Prostate gland (tissue), 2 donors: ENCODE data around the gene MS4A15. TPM values are rescaled to one million over a fixed set of nuclear protein-coding genes. Genes with fewer than 3 reads are reported as not detected.

ENCODE experiments used
- DNase-seq: peaks from one replicate; pipeline ENCODE4 v3.0.0-alpha.2; 2019; ENCODE audit warnings: low spot score
- H3K27ac ChIP-seq, 2 donors: fragments of 200-600 bp; sonication (generic); 2 replicates each; pipeline ENCODE4 v1.5.1; 2017 to 2019
- H3K27me3 ChIP-seq: fragments of 200-600 bp; sonication (generic); replicated peaks from 2 replicates; pipeline ENCODE4 v1.5.1; 2019; ENCODE audit not compliant: insufficient read depth
- H3K36me3 ChIP-seq, 2 donors: fragments of 200-600 bp; sonication (generic); 1 replicate in 1 of 2; 2 replicates in 1 of 2; pipeline versions ENCODE4 v1.5.1 to v1.8.1; 2017 to 2019
- H3K4me1 ChIP-seq: fragments of 200-600 bp; sonication (generic); replicated peaks from 2 replicates; pipeline ENCODE4 v1.5.1; 2019
- H3K4me3 ChIP-seq, 2 donors: fragments of 200-600 bp; sonication (generic); 2 replicates each; pipeline ENCODE4 v1.5.1; 2017 to 2019
- H3K9me3 ChIP-seq: fragments of 200-600 bp; sonication (generic); 2 replicates; pipeline ENCODE4 v1.5.1; 2017
- POLR2A ChIP-seq: fragments of 450-650 bp; IDR thresholded peaks from one replicate; pipeline ENCODE4 v1.6.1; 2016; ENCODE audit warnings: antibody characterized with exemption, mild to moderate bottlenecking
- POLR2AphosphoS5 ChIP-seq: sonication (generic); formaldehyde crosslinking; IDR thresholded peaks from one replicate; pipeline ENCODE4 v1.6.1; 2017; ENCODE audit warnings: antibody characterized with exemption
- WGBS: methylation state at CpG from one replicate; pipeline ENCODE4 v1.1.5; 2018; 5-methylcytosine and 5-hydroxymethylcytosine counted together
- intact Hi-C: fragments of 100-400 bp; cut with DNase I; formaldehyde crosslinking; loops from one replicate; pipeline ENCODE4 v1.14.2; 2022
- total RNA-seq, 2 donors: library from RNA; depleted of rRNA; stranded (reverse); fragments of >200 nt; gene quantifications; one replicate each; pipeline ENCODE4 v1.1.0, GENCODE V29; 2016
- TF ChIP-seq, protein P1 (sequence below), 4 experiments: fragments of 200-600 bp in 2 of 4; fragments of 450-650 bp in 2 of 4; sonication (generic) in 2 of 4; IDR thresholded peaks; 1 replicate in 3 of 4; 2 replicates in 1 of 4; pipeline ENCODE4 v1.5.1; 2016 to 2019; ENCODE audit warnings: antibody characterized with exemption in 4 of 4, mild to moderate bottlenecking in 2 of 4, moderate library complexity in 2 of 4

MS4A15 gene
- total RNA-seq, 2 donors from 2014 or later = not detected

- no peak overlapping the region for H3K27ac ChIP-seq
- no peaks in the 10 kb centered on the region for H3K27me3 ChIP-seq
- no peak for DNase-seq
- intact Hi-C loops = no loop called here
- WGBS = 87% methylated on average over 3 of the region's 3 CpGs
- no peak overlapping the region for H3K4me3 ChIP-seq
- TF ChIP-seq POLR2A (no peak), POLR2AphosphoS5 (no peak)
- TF ChIP-seq, protein P1, sequence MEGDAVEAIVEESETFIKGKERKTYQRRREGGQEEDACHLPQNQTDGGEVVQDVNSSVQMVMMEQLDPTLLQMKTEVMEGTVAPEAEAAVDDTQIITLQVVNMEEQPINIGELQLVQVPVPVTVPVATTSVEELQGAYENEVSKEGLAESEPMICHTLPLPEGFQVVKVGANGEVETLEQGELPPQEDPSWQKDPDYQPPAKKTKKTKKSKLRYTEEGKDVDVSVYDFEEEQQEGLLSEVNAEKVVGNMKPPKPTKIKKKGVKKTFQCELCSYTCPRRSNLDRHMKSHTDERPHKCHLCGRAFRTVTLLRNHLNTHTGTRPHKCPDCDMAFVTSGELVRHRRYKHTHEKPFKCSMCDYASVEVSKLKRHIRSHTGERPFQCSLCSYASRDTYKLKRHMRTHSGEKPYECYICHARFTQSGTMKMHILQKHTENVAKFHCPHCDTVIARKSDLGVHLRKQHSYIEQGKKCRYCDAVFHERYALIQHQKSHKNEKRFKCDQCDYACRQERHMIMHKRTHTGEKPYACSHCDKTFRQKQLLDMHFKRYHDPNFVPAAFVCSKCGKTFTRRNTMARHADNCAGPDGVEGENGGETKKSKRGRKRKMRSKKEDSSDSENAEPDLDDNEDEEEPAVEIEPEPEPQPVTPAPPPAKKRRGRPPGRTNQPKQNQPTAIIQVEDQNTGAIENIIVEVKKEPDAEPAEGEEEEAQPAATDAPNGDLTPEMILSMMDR (IDR thresholded peaks at IDR 0.05) = no peak
- H3K4me1 ChIP-seq = no peaks in the 10 kb centered on the region
- H3K9me3 ChIP-seq = no peaks in the 10 kb centered on the region
- H3K36me3 ChIP-seq = no peaks in the 10 kb centered on the region
These were observed 15.2 kb upstream of the MS4A15 start for GRCh38 chr11:60741421-60741820.

DNA sequence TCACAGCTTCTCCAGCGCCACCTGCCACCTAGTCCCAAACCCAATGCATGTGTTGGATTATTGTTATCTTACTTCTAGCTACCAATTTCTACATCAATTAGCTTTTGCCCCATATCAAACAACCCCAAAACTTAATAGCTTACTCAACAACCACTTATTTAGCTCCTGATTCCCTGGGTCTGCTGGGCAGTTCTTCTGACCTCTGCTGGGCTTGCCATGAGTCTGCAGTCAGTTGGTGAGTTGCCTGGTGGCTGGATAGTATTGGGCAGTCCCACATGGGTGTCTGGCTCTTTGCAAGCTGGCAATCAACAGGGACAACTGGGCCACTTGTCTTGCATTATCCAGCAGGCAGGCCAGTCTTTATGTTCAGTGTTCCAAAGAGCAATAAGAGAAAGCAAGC is 13.6 kb upstream of the MS4A15 start:
- Histone ChIP-seq H3K36me3 (no peaks in the 10 kb centered on the region), H3K9me3 (no peaks in the 10 kb centered on the region), H3K27ac (no peak overlapping the region), H3K4me1 (no peaks in the 10 kb centered on the region), H3K4me3 (no peak overlapping the region), H3K27me3 (no peaks in the 10 kb centered on the region)
- intact Hi-C loops = no loop called here
- TF ChIP-seq, protein P1 (IDR thresholded peaks at IDR 0.05) = no peak
- no peak for TF ChIP-seq POLR2A
- 87% methylated on average over 1 of the region's 1 CpG for WGBS
- no peak for DNase-seq

DNA sequence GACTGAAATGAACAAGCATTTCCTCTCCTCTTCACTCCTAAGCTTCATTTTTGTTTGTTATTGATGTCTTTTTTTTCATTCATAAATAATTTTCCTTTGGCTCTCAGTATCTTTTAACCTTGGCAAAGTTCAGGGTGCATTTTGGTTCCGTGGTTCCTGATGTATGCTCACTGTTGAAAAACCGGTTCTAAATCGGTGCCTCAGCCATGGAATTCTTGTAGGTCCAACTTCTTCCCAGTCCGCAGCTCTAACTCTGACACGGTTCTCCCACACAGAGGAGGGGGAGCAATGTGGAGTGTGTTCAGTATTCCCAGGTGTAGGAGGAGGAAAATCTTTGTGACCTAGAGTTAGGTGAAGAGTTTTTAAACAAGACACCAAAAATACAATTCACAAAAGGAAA is 12.6 kb upstream of the MS4A15 start:
- Histone ChIP-seq H3K4me3 (no peak overlapping the region), H3K27ac (no peak overlapping the region), H3K4me1 (no peaks in the 10 kb centered on the region), H3K27me3 (no peaks in the 10 kb centered on the region), H3K9me3 (no peaks in the 10 kb centered on the region), H3K36me3 (no peaks in the 10 kb centered on the region)
- intact Hi-C loops = no loop called here
- 81% methylated on average over 5 of the region's 5 CpGs for WGBS
- no peak for DNase-seq
- TF ChIP-seq POLR2A = no peak
- no peak for TF ChIP-seq POLR2AphosphoS5
- TF ChIP-seq, protein P1 (IDR thresholded peaks at IDR 0.05) = no peak

GRCh38 chr11:60747359-60747873 is 9.3 kb upstream of the MS4A15 start:
- DNase-seq = no peak
- no peaks in the 10 kb centered on the region for H3K27me3 ChIP-seq
- no peak overlapping the region for H3K27ac ChIP-seq
- no peaks in the 10 kb centered on the region for H3K36me3 ChIP-seq
- H3K4me1 ChIP-seq = no peaks in the 10 kb centered on the region
- H3K4me3 ChIP-seq = no peak overlapping the region
- 97% methylated on average over 14 of the region's 14 CpGs for WGBS
- no peak for TF ChIP-seq POLR2A
- TF ChIP-seq POLR2AphosphoS5 = no peak
- TF ChIP-seq, protein P1 (IDR thresholded peaks at IDR 0.05) = no peak
- no peaks in the 10 kb centered on the region for H3K9me3 ChIP-seq
- intact Hi-C loops = no loop called here

DNA sequence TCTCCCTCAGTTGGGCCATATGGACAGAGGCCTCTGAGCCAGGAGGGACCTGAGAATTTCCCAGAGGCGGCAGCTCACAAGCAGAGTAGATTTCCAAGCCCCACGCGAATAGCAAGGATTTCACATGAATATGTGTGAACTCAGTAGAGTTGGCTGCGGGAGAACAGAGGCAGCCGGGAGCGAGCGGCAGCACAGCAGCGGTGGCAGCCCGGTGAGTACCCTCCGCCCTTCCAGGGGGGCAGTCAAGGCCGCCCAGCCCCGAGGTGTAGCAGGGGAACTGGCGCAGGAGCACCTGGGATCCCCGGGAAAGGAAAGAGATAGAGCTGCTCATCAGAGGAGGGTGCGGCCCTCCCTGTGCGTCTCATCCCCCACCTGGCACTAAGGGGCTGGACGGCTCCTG is 8.4 kb upstream of the MS4A15 start:
- no peaks in the 10 kb centered on the region for H3K9me3 ChIP-seq
- H3K27ac ChIP-seq = no peak overlapping the region
- no peak for DNase-seq
- no peaks in the 10 kb centered on the region for H3K27me3 ChIP-seq
- TF ChIP-seq, protein P1 (IDR thresholded peaks at IDR 0.05) = no peak
- no peak for TF ChIP-seq POLR2AphosphoS5
- no peak for TF ChIP-seq POLR2A
- intact Hi-C loops = no loop called here
- H3K36me3 ChIP-seq = no peaks in the 10 kb centered on the region
- no peak overlapping the region for H3K4me3 ChIP-seq
- no peaks in the 10 kb centered on the region for H3K4me1 ChIP-seq
- 89% methylated on average over 17 of the region's 17 CpGs for WGBS
